ENCODE data around the gene TMA16.
"Not testable (repeated sequence)": the region's sequence is repeated elsewhere in the genome, so short reads cannot be mapped to it uniquely, and the experiment has no call there.

Gene TMA16

GRCh38 chr4:163535657-163536056, 41.2 kb downstream of the TMA16 start:
- peaks cover 29% of the 10 kb centered on the region for H3K36me3 Mint-ChIP-seq
- H3K9me3 Mint-ChIP-seq, result no peaks in the 10 kb centered on the region
- H3K4me3 Mint-ChIP-seq, result no peak overlapping the region
- peaks cover 33% of the 10 kb centered on the region for H3K4me1 Mint-ChIP-seq
- DNase-seq (ENCODE audit: low spot score in 2 of 2) (no peak), ATAC-seq (ENCODE audit: low read depth) (peak; percentile 58)
- H3K27me3 Mint-ChIP-seq, result no peaks in the 10 kb centered on the region
- H3K27ac Mint-ChIP-seq, result no peak overlapping the region

- Mint-ChIP-seq H3K27me3 (no peaks in the 10 kb centered on the region), H3K36me3 (peaks cover 29% of the 10 kb centered on the region), H3K27ac (peak overlapping the region; percentile 51), H3K4me1 (peaks cover 33% of the 10 kb centered on the region), H3K9me3 (no peaks in the 10 kb centered on the region), H3K4me3 (no peak overlapping the region)
- no peak for ATAC-seq (ENCODE audit: low read depth)
- no peak for DNase-seq (ENCODE audit: low spot score in 2 of 2)
Measured at GRCh38 chr4:163536091-163536490, 41.6 kb downstream of the TMA16 start.

- ATAC-seq (ENCODE audit: low read depth) (no peak), DNase-seq (ENCODE audit: low spot score in 2 of 2) (no peak)
- Mint-ChIP-seq H3K27ac (peak overlapping the region; percentile 51), H3K9me3 (no peaks in the 10 kb centered on the region), H3K27me3 (no peaks in the 10 kb centered on the region), H3K4me3 (no peak overlapping the region), H3K4me1 (peaks cover 27% of the 10 kb centered on the region), H3K36me3 (peaks cover 27% of the 10 kb centered on the region)
Measured at GRCh38 chr4:163537114-163537513, 42.6 kb downstream of the TMA16 start.

GRCh38 chr4:163538820-163539219, 44.3 kb downstream of the TMA16 start:
- peaks cover 25% of the 10 kb centered on the region for H3K4me1 Mint-ChIP-seq
- H3K27ac Mint-ChIP-seq, result peak overlapping the region; percentile 74
- not testable (repeated sequence) for H3K9me3 Mint-ChIP-seq; H3K4me3 Mint-ChIP-seq; DNase-seq (ENCODE audit: low spot score in 2 of 2); ATAC-seq (ENCODE audit: low read depth); H3K27me3 Mint-ChIP-seq
- H3K36me3 Mint-ChIP-seq, result peaks cover 26% of the 10 kb centered on the region

- no peak for ATAC-seq (ENCODE audit: low read depth)
- H3K4me3 Mint-ChIP-seq, result no peak overlapping the region
- H3K36me3 Mint-ChIP-seq, result peaks cover 26% of the 10 kb centered on the region
- no peak for DNase-seq (ENCODE audit: low spot score in 2 of 2)
- no peaks in the 10 kb centered on the region for H3K9me3 Mint-ChIP-seq
- H3K27ac Mint-ChIP-seq, result peak overlapping the region; percentile 53
- H3K4me1 Mint-ChIP-seq, result peaks cover 21% of the 10 kb centered on the region
- no peaks in the 10 kb centered on the region for H3K27me3 Mint-ChIP-seq
Measured at GRCh38 chr4:163540448-163540847, 46.0 kb downstream of the TMA16 start.

GRCh38 chr4:163540977-163541376, 46.5 kb downstream of the TMA16 start:
- DNase-seq (ENCODE audit: low spot score in 2 of 2) (no peak), ATAC-seq (ENCODE audit: low read depth) (no peak)
- Mint-ChIP-seq H3K27me3 (no peaks in the 10 kb centered on the region), H3K4me3 (no peak overlapping the region), H3K27ac (no peak overlapping the region), H3K9me3 (no peaks in the 10 kb centered on the region), H3K4me1 (peaks cover 21% of the 10 kb centered on the region), H3K36me3 (peaks cover 27% of the 10 kb centered on the region)

GRCh38 chr4:163542275-163542674, 47.8 kb downstream of the TMA16 start:
- no peak overlapping the region for H3K27ac Mint-ChIP-seq
- H3K4me1 Mint-ChIP-seq, result peaks cover 16% of the 10 kb centered on the region
- DNase-seq (ENCODE audit: low spot score in 2 of 2), result no peak
- H3K36me3 Mint-ChIP-seq, result peaks cover 20% of the 10 kb centered on the region
- H3K4me3 Mint-ChIP-seq, result no peak overlapping the region
- no peaks in the 10 kb centered on the region for H3K9me3 Mint-ChIP-seq
- H3K27me3 Mint-ChIP-seq, result no peaks in the 10 kb centered on the region
- ATAC-seq (ENCODE audit: low read depth), result no peak

- Mint-ChIP-seq H3K9me3 (no peaks in the 10 kb centered on the region), H3K27me3 (no peaks in the 10 kb centered on the region), H3K4me1 (peaks cover 14% of the 10 kb centered on the region), H3K36me3 (peaks cover 17% of the 10 kb centered on the region), H3K4me3 (no peak overlapping the region), H3K27ac (no peak overlapping the region)
- DNase-seq (ENCODE audit: low spot score in 2 of 2) (peak; percentile 57 to 63), ATAC-seq (ENCODE audit: low read depth) (peak; percentile 92)
Measured at GRCh38 chr4:163544407-163545038, 50.0 kb downstream of the TMA16 start.

- Mint-ChIP-seq H3K4me1 (peaks cover 30% of the 10 kb centered on the region), H3K27me3 (no peaks in the 10 kb centered on the region), H3K27ac (no peak overlapping the region), H3K4me3 (no peak overlapping the region), H3K36me3 (peaks cover 29% of the 10 kb centered on the region), H3K9me3 (peaks cover 3% of the 10 kb centered on the region)
- ATAC-seq (ENCODE audit: low read depth) (peak; percentile 18), DNase-seq (ENCODE audit: low spot score in 2 of 2) (no peak)
Measured at GRCh38 chr4:163548481-163549243, 54.2 kb downstream of the TMA16 start.

- ATAC-seq (ENCODE audit: low read depth), result no peak
- no peaks in the 10 kb centered on the region for H3K27me3 Mint-ChIP-seq
- no peak for DNase-seq (ENCODE audit: low spot score in 2 of 2)
- peaks cover 35% of the 10 kb centered on the region for H3K36me3 Mint-ChIP-seq
- H3K4me1 Mint-ChIP-seq, result peaks cover 41% of the 10 kb centered on the region
- H3K4me3 Mint-ChIP-seq, result peak overlapping the region; percentile 53
- H3K27ac Mint-ChIP-seq, result peak overlapping the region; percentile 80
- peaks cover 3% of the 10 kb centered on the region for H3K9me3 Mint-ChIP-seq
Measured at GRCh38 chr4:163550869-163551267, 56.4 kb downstream of the TMA16 start.

- Mint-ChIP-seq H3K27me3 (no peaks in the 10 kb centered on the region), H3K4me1 (peaks cover 45% of the 10 kb centered on the region), H3K36me3 (peaks cover 38% of the 10 kb centered on the region), H3K4me3 (no peak overlapping the region), H3K27ac (peak overlapping the region; percentile 85), H3K9me3 (peaks cover 3% of the 10 kb centered on the region)
- ATAC-seq (ENCODE audit: low read depth), result no peak
- DNase-seq (ENCODE audit: low spot score in 2 of 2), result no peak
Measured at GRCh38 chr4:163553146-163553545, 58.7 kb downstream of the TMA16 start.

- DNase-seq (ENCODE audit: low spot score in 2 of 2), result no peak
- H3K4me3 Mint-ChIP-seq, result no peak overlapping the region
- no peaks in the 10 kb centered on the region for H3K27me3 Mint-ChIP-seq
- no peak for ATAC-seq (ENCODE audit: low read depth)
- peaks cover 4% of the 10 kb centered on the region for H3K9me3 Mint-ChIP-seq
- peaks cover 41% of the 10 kb centered on the region for H3K36me3 Mint-ChIP-seq
- peaks cover 59% of the 10 kb centered on the region for H3K4me1 Mint-ChIP-seq
- peak overlapping the region; percentile 6 for H3K27ac Mint-ChIP-seq
Measured at GRCh38 chr4:163554870-163555465, 60.5 kb downstream of the TMA16 start.

- ATAC-seq (ENCODE audit: low read depth), result peak; percentile 25
- Mint-ChIP-seq H3K36me3 (peaks cover 44% of the 10 kb centered on the region), H3K4me3 (peak overlapping the region; percentile 50), H3K27me3 (no peaks in the 10 kb centered on the region), H3K27ac (peak overlapping the region; percentile 84), H3K9me3 (peaks cover 5% of the 10 kb centered on the region), H3K4me1 (peaks cover 53% of the 10 kb centered on the region)
- DNase-seq (ENCODE audit: low spot score in 2 of 2), result no peak
Measured at GRCh38 chr4:163556177-163556576, 61.7 kb downstream of the TMA16 start.

- Mint-ChIP-seq H3K36me3 (peaks cover 41% of the 10 kb centered on the region), H3K27me3 (no peaks in the 10 kb centered on the region), H3K4me1 (peaks cover 47% of the 10 kb centered on the region), H3K9me3 (peaks cover 7% of the 10 kb centered on the region), H3K27ac (peak overlapping the region; percentile 92), H3K4me3 (no peak overlapping the region)
- DNase-seq (ENCODE audit: low spot score in 2 of 2) (no peak), ATAC-seq (ENCODE audit: low read depth) (no peak)
Measured at GRCh38 chr4:163556650-163557391, 62.3 kb downstream of the TMA16 start.
